ENCODE measurements around the gene CAMK2A.

GRCh38 chr5:150274811-150275210 is 14.8 kb downstream of the CAMK2A start:
- TF ChIP-seq CTCF (IDR thresholded peaks at IDR 0.05; ENCODE audit: insufficient read depth, low read length, poor library complexity, severe bottlenecking) = no peak
- no peak for TF ChIP-seq EZH2phosphoT487 (conservative IDR thresholded peaks at IDR 0.05; ENCODE audit: low read length)
